Liver (tissue), 9 donors: ENCODE data around the gene SASH3. TPM values are rescaled to one million over a fixed set of nuclear protein-coding genes. Genes with fewer than 3 reads are reported as not detected.

Experiments
- DNase-seq: peaks from one replicate; pipeline ENCODE4 v3.0.0-alpha.2; 2017; ENCODE audit warnings: low spot score
- H3K27ac ChIP-seq, 2 donors: one replicate each; pipeline ENCODE4 v1.7.0; 2013; ENCODE audit warnings: inconsistent platforms in 2 of 2, low read length in 2 of 2, control low read depth in 1 of 2, low read depth in 1 of 2, mild to moderate bottlenecking in 1 of 2
- H3K27me3 ChIP-seq, 4 donors: one replicate each; pipeline versions ENCODE4 v1.6.1 to v1.7.0; 2013; ENCODE audit warnings: low read length in 3 of 4, inconsistent platforms in 1 of 4, mild to moderate bottlenecking in 1 of 4, moderate library complexity in 1 of 4; ENCODE audit not compliant: control insufficient read depth in 4 of 4, insufficient read depth in 4 of 4
- H3K36me3 ChIP-seq, 4 donors: one replicate each; pipeline versions ENCODE4 v1.6.1 to v1.7.0; 2013; ENCODE audit warnings: low read length in 3 of 4, mild to moderate bottlenecking in 3 of 4, low read depth in 1 of 4, moderate library complexity in 1 of 4; ENCODE audit not compliant: control insufficient read depth in 4 of 4, insufficient read depth in 3 of 4
- H3K4me1 ChIP-seq, 4 donors: one replicate each; pipeline versions ENCODE4 v1.6.1 to v1.7.0; 2013; ENCODE audit warnings: low read length in 3 of 4, mild to moderate bottlenecking in 3 of 4, moderate library complexity in 1 of 4; ENCODE audit not compliant: control insufficient read depth in 4 of 4, insufficient read depth in 4 of 4
- H3K4me3 ChIP-seq, 3 donors: one replicate each; pipeline versions ENCODE4 v1.6.1 to v1.7.0; 2013; ENCODE audit warnings: low read length in 3 of 3, control low read depth in 1 of 3, low read depth in 1 of 3, mild to moderate bottlenecking in 1 of 3
- H3K9ac ChIP-seq, 2 donors: one replicate each; pipeline ENCODE4 v1.7.0; 2013; ENCODE audit warnings: low read length in 2 of 2, mild to moderate bottlenecking in 2 of 2, moderate library complexity in 2 of 2, control low read depth in 1 of 2, low read depth in 1 of 2
- H3K9me3 ChIP-seq, 4 donors: one replicate each; pipeline versions ENCODE4 v1.6.1 to v1.7.0; 2013; ENCODE audit warnings: low read length in 3 of 4; ENCODE audit not compliant: control insufficient read depth in 4 of 4
- ATF3 ChIP-seq: IDR thresholded peaks from 2 replicates; pipeline ENCODE4 v1.6.1; 2016; ENCODE audit warnings: antibody characterized with exemption
- EGR1 ChIP-seq, 2 donors: IDR thresholded peaks; 2 replicates each; pipeline ENCODE4 v1.6.1; 2016 to 2018; ENCODE audit warnings: antibody characterized with exemption in 2 of 2, low read depth in 2 of 2
- FOXA1 ChIP-seq: IDR thresholded peaks from 2 replicates; pipeline ENCODE4 v1.6.1; 2016; ENCODE audit warnings: antibody characterized with exemption
- FOXA2 ChIP-seq: IDR thresholded peaks from 2 replicates; pipeline ENCODE4 v1.6.1; 2016; ENCODE audit warnings: antibody characterized with exemption
- HNF4A ChIP-seq, 2 donors: conservative IDR thresholded peaks; 2 replicates each; pipeline ENCODE4 v1.6.1; 2016; ENCODE audit warnings: antibody characterized with exemption in 2 of 2, mild to moderate bottlenecking in 2 of 2
- HNF4G ChIP-seq: IDR thresholded peaks from 2 replicates; pipeline ENCODE4 v1.6.1; 2016; ENCODE audit warnings: antibody characterized with exemption
- JUND ChIP-seq, 2 donors: IDR thresholded peaks; 2 replicates each; pipeline ENCODE4 v1.6.1; 2016; ENCODE audit warnings: antibody characterized with exemption in 2 of 2
- MAX ChIP-seq: IDR thresholded peaks from 2 replicates; pipeline ENCODE4 v1.6.1; 2016; ENCODE audit warnings: antibody characterized with exemption
- NR2F2 ChIP-seq: IDR thresholded peaks from 2 replicates; pipeline ENCODE4 v1.6.1; 2016; ENCODE audit warnings: antibody characterized with exemption
- RAD21 ChIP-seq, 2 donors: IDR thresholded peaks; 2 replicates each; pipeline ENCODE4 v1.6.1; 2016; ENCODE audit warnings: antibody characterized with exemption in 2 of 2, mild to moderate bottlenecking in 2 of 2
- REST ChIP-seq: IDR thresholded peaks from 2 replicates; pipeline ENCODE4 v1.6.1; 2016; ENCODE audit warnings: antibody characterized with exemption, mild to moderate bottlenecking
- RXRA ChIP-seq, 2 donors: IDR thresholded peaks; 2 replicates each; pipeline ENCODE4 v1.6.1; 2017 to 2018; ENCODE audit warnings: antibody characterized with exemption in 2 of 2, mild to moderate bottlenecking in 1 of 2
- SP1 ChIP-seq: IDR thresholded peaks from 2 replicates; pipeline ENCODE4 v1.6.1; 2018; ENCODE audit warnings: antibody characterized with exemption, mild to moderate bottlenecking
- YY1 ChIP-seq: IDR thresholded peaks from 2 replicates; pipeline ENCODE4 v1.6.1; 2016; ENCODE audit warnings: antibody characterized with exemption, mild to moderate bottlenecking
- WGBS: extraction: QIAGEN DNeasy Blood & Tissue Kit; methylation state at CpG from one replicate; pipeline ENCODE4 v1.1.7; 2013; 5-methylcytosine and 5-hydroxymethylcytosine counted together
- polyA plus RNA-seq, 2 donors: library from polyadenylated mRNA; stranded (reverse) in 1 of 2; unstranded in 1 of 2; fragments of 200-250 nt in 1 of 2; fragments of >200 nt in 1 of 2; fragmentation: Nextera tagmentation in 1 of 2; extraction: Ambion mirVana in 1 of 2; gene quantifications; one replicate each; pipeline versions ENCODE4 v1.2.1 to v1.2.3, GENCODE V29; 2013 to 2015
- total RNA-seq, 2 donors: library from RNA; depleted of rRNA; stranded (reverse); fragments of >200 nt; gene quantifications; one replicate each; pipeline ENCODE4 v1.2.3, GENCODE V29; 2014
- donor health status: healthy.
- donor health status: healthy.
- donor health status: healthy.
- donor health status: healthy.
- donor health status: healthy.

Gene SASH3
- total and polyA plus RNA-seq, 4 donors: 1.8 to 9.5 (median 3.9) TPM

- no peaks in the 10 kb centered on the region for H3K27me3 ChIP-seq
- TF ChIP-seq SP1: peak; percentile 14
- TF ChIP-seq FOXA2: no peak
- TF ChIP-seq HNF4A (conservative IDR thresholded peaks at IDR 0.05): peak; percentile 24 to 32
- no peak for TF ChIP-seq HNF4G
- no peak for TF ChIP-seq MAX
- TF ChIP-seq RXRA (IDR thresholded peaks at IDR 0.05): no peak
- no peak for TF ChIP-seq EGR1 (IDR thresholded peaks at IDR 0.05; ENCODE audit: low read depth in 2 of 2)
- TF ChIP-seq NR2F2: no peak
- TF ChIP-seq REST: no peak
- TF ChIP-seq FOXA1: no peak
- no peak for TF ChIP-seq YY1
- no peak for TF ChIP-seq RAD21 (IDR thresholded peaks at IDR 0.05)
- no peak for TF ChIP-seq JUND (IDR thresholded peaks at IDR 0.05)
- no peaks in the 10 kb centered on the region for H3K36me3 ChIP-seq
- H3K9me3 ChIP-seq: no peaks in the 10 kb centered on the region
- DNase-seq: no peak
- no peak overlapping the region for H3K9ac ChIP-seq
- H3K27ac ChIP-seq: no peak overlapping the region
- H3K4me3 ChIP-seq: no peak overlapping the region
- H3K4me1 ChIP-seq: peaks cover 0 to 3% (median 2%) of the 10 kb centered on the region in 4 donors
- WGBS: 75% methylated on average over 8 of the region's 8 CpGs
Observed at GRCh38 chrX:129768586-129769466, 10.9 kb upstream of the SASH3 start.

- H3K27ac ChIP-seq: no peak overlapping the region
- no peak overlapping the region for H3K9ac ChIP-seq
- no peaks in the 10 kb centered on the region for H3K27me3 ChIP-seq
- WGBS: 79% methylated on average over 9 of the region's 9 CpGs
- no peaks in the 10 kb centered on the region for H3K9me3 ChIP-seq
- TF ChIP-seq FOXA1 (no peak), ATF3 (no peak), HNF4G (no peak), RXRA (IDR thresholded peaks at IDR 0.05) (no peak)
- peaks cover 0 to 6% (median 3%) of the 10 kb centered on the region in 4 donors for H3K4me1 ChIP-seq
- no peak for DNase-seq
- H3K4me3 ChIP-seq: no peak overlapping the region
- H3K36me3 ChIP-seq: no peaks in the 10 kb centered on the region
Observed at GRCh38 chrX:129769467-129770154, 10.1 kb upstream of the SASH3 start.
